ENCODE measurements around the gene POGLUT2. TPM values are rescaled to one million over a fixed set of nuclear protein-coding genes. Genes with fewer than 3 reads are reported as not detected.

POGLUT2 gene
- total RNA-seq, 1 donor from 2014 or later = 5.9 TPM

GRCh38 chr13:102825921-102826706 lies 27.3 kb upstream of the POGLUT2 start:
- intact Hi-C loops (cut with DNase I) = no loop called here

GRCh38 chr13:102825400-102825799 lies 26.6 kb upstream of the POGLUT2 start:
- peaks cover 68% of the 10 kb centered on the region for H3K36me3 ChIP-seq

More at GRCh38 chr13:102825921-102826706, 27.3 kb upstream of the POGLUT2 start:
- H3K36me3 ChIP-seq = peaks cover 61% of the 10 kb centered on the region
- TF ChIP-seq, protein P1, sequence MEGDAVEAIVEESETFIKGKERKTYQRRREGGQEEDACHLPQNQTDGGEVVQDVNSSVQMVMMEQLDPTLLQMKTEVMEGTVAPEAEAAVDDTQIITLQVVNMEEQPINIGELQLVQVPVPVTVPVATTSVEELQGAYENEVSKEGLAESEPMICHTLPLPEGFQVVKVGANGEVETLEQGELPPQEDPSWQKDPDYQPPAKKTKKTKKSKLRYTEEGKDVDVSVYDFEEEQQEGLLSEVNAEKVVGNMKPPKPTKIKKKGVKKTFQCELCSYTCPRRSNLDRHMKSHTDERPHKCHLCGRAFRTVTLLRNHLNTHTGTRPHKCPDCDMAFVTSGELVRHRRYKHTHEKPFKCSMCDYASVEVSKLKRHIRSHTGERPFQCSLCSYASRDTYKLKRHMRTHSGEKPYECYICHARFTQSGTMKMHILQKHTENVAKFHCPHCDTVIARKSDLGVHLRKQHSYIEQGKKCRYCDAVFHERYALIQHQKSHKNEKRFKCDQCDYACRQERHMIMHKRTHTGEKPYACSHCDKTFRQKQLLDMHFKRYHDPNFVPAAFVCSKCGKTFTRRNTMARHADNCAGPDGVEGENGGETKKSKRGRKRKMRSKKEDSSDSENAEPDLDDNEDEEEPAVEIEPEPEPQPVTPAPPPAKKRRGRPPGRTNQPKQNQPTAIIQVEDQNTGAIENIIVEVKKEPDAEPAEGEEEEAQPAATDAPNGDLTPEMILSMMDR (IDR thresholded peaks at IDR 0.05) = no peak
- H3K27ac ChIP-seq = no peak overlapping the region
- H3K27me3 ChIP-seq (ENCODE audit: low read depth) = no peaks in the 10 kb centered on the region
- no peaks in the 10 kb centered on the region for H3K4me1 ChIP-seq
- H3K9me3 ChIP-seq = no peaks in the 10 kb centered on the region
- no peak for ATAC-seq
- DNase-seq = no peak
- no peak overlapping the region for H3K4me3 ChIP-seq

GRCh38 chr13:102817907-102818306 lies 19.1 kb upstream of the POGLUT2 start:
- Histone ChIP-seq H3K27ac (no peak overlapping the region), H3K27me3 (ENCODE audit: low read depth) (no peaks in the 10 kb centered on the region), H3K36me3 (peaks cover 62% of the 10 kb centered on the region), H3K4me3 (no peak overlapping the region), H3K9me3 (no peaks in the 10 kb centered on the region), H3K4me1 (no peaks in the 10 kb centered on the region)
- TF ChIP-seq, protein P1 (IDR thresholded peaks at IDR 0.05) = no peak
- ATAC-seq (no peak), DNase-seq (no peak)
- intact Hi-C loops (cut with DNase I) = no loop called here

More at GRCh38 chr13:102825400-102825799, 26.6 kb upstream of the POGLUT2 start:
- ATAC-seq (no peak), DNase-seq (no peak)
- no peak overlapping the region for H3K27ac ChIP-seq
- TF ChIP-seq, protein P1 (IDR thresholded peaks at IDR 0.05) = no peak
- H3K4me3 ChIP-seq = no peak overlapping the region
- H3K4me1 ChIP-seq = no peaks in the 10 kb centered on the region
- H3K9me3 ChIP-seq = no peaks in the 10 kb centered on the region
- no peaks in the 10 kb centered on the region for H3K27me3 ChIP-seq (ENCODE audit: low read depth)
- intact Hi-C loops (cut with DNase I) = no loop called here

DNA sequence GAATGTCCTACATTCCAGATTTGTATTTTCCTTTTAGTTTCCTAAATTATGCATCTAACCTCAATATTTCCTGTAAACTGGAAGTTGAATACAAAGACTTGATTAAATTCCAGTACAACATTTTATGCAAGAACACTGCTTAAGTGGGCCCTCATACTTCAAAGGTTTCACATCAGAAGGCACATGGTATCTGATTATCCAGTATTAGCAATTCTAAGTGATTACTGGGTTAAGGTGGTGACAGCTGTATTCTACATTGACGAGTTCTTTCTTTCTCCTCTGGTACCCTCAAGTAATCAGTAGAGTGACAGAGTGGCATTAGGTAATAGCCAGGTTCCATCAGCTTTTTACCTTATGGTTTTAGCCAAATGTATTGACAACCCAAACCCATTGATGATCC lies 18.5 kb upstream of the POGLUT2 start:
- no peaks in the 10 kb centered on the region for H3K9me3 ChIP-seq
- intact Hi-C loops (cut with DNase I) = no loop called here
- peaks cover 56% of the 10 kb centered on the region for H3K36me3 ChIP-seq
- ATAC-seq (no peak), DNase-seq (no peak)
- H3K4me1 ChIP-seq = no peaks in the 10 kb centered on the region
- TF ChIP-seq, protein P1 (IDR thresholded peaks at IDR 0.05) = no peak
- no peaks in the 10 kb centered on the region for H3K27me3 ChIP-seq (ENCODE audit: low read depth)
- H3K4me3 ChIP-seq = no peak overlapping the region
- H3K27ac ChIP-seq = no peak overlapping the region

- Histone ChIP-seq H3K27me3 (ENCODE audit: low read depth) (no peaks in the 10 kb centered on the region), H3K36me3 (peaks cover 51% of the 10 kb centered on the region), H3K27ac (no peak overlapping the region), H3K4me3 (no peak overlapping the region), H3K9me3 (no peaks in the 10 kb centered on the region), H3K4me1 (no peaks in the 10 kb centered on the region)
- DNase-seq (no peak), ATAC-seq (no peak)
- TF ChIP-seq, protein P1 (IDR thresholded peaks at IDR 0.05) = no peak
- intact Hi-C loops (cut with DNase I) = no loop called here
Measured at GRCh38 chr13:102816708-102817107, 17.9 kb upstream of the POGLUT2 start.

Measured in lower lobe of right lung (tissue), 2 donors.